ENCODE results near the gene INA.

INA gene

DNA sequence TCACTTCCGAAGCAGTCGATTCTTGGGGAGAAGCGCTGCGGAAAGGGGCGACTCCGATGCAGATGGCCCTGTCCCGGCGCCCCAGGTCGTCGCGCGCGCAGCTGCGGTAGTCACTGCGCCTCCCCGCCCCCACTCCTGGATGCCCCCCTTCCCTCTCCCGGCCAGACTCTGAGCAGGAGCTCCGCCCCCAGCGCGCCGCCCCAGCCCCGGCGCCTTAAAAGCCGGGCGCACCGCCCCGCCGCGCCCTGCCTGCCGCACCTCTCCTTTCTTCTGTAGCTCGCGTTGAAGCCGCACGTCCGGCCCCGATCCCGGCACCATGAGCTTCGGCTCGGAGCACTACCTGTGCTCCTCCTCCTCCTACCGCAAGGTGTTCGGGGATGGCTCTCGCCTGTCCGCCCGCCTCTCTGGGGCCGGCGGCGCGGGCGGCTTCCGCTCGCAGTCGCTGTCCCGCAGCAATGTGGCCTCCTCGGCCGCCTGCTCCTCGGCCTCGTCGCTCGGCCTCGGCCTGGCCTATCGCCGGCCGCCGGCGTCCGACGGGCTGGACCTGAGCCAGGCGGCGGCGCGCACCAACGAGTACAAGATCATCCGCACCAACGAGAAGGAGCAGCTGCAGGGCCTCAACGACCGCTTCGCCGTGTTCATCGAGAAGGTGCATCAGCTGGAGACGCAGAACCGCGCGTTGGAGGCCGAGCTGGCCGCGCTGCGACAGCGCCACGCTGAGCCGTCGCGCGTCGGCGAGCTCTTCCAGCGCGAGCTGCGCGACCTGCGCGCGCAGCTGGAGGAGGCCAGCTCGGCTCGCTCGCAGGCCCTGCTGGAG is at the start of gene INA:
Gene INA (plus strand): TSS at position 243 of the 817 bp plus-strand sequence. CDS start 74 bp downstream, at position 317.
- CTCF ChIA-PET: interaction anchor here (0.5 to 1.3 kb wide), 5 partner anchors 9 to 91 kb away, joined by 3 to 8 read pairs (median 3); partner anchors contain the start of genes NT5C2 and TAF5
- POLR2A ChIA-PET (ENCODE audit: low non-redundant PET): interaction anchor here (0.5 to 1.6 kb wide), 2 partner anchors 10 to 84 kb away, joined by 3 to 4 read pairs; partner anchors contain the start of gene NT5C2
- peak within 1 kb of the TSS; percentile 9; the same call in 1 of the 2 replicates for H3K27ac ChIP-seq

GRCh38 chr10:103227416-103227815 is 49.5 kb upstream of the INA start:
- CTCF ChIA-PET: interaction anchor here (1.1 kb wide), 1 partner anchor 100 kb away, joined by 4 read pairs; no protein-coding TSS in a partner anchor

More for the DNA sequence above, at the start of gene INA:
- DNase-seq (ENCODE audit: low spot score): peak; percentile 55
- TF ChIP-seq, protein P1, sequence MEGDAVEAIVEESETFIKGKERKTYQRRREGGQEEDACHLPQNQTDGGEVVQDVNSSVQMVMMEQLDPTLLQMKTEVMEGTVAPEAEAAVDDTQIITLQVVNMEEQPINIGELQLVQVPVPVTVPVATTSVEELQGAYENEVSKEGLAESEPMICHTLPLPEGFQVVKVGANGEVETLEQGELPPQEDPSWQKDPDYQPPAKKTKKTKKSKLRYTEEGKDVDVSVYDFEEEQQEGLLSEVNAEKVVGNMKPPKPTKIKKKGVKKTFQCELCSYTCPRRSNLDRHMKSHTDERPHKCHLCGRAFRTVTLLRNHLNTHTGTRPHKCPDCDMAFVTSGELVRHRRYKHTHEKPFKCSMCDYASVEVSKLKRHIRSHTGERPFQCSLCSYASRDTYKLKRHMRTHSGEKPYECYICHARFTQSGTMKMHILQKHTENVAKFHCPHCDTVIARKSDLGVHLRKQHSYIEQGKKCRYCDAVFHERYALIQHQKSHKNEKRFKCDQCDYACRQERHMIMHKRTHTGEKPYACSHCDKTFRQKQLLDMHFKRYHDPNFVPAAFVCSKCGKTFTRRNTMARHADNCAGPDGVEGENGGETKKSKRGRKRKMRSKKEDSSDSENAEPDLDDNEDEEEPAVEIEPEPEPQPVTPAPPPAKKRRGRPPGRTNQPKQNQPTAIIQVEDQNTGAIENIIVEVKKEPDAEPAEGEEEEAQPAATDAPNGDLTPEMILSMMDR (conservative IDR thresholded peaks at IDR 0.05; ENCODE audit: low read depth): peak; percentile 43

DNA sequence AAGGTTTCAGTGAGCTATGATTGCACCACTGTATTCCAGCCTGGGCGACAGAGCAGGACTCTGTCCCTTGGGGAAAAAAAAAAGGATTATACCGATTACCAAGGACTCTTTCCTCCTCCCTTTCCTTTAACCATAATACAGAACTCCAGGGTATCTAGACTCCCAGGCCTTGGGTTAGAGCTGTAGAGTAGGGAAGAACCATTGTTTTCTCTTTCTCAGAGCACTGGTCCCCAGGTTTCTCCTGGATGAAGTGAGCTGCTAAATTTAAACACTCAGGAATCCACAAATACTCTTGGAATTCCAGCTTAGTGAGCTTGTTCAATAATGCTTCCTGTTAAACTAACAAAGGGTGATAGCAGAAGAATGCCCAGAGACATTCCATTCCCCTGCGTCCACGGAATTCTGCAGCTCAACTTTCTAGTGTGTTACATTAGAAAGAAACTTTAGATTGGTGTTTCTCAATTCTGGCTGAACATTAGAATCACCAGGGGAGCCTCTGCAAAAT is 45.8 kb upstream of the INA start:
- peak overlapping the region; percentile 88 for H3K27ac ChIP-seq
- TF ChIP-seq, protein P1 (conservative IDR thresholded peaks at IDR 0.05; ENCODE audit: low read depth): no peak
- CTCF ChIA-PET: interaction anchor here (0.5 to 1.6 kb wide), 5 partner anchors 14 to 878 kb away, joined by 3 to 8 read pairs (median 3); no protein-coding TSS in a partner anchor
- DNase-seq (ENCODE audit: low spot score): peak; percentile 86
- POLR2A ChIA-PET (ENCODE audit: low non-redundant PET): interaction anchor here (0.7 to 1.2 kb wide), 2 partner anchors 11 to 39 kb away, joined by 4 to 5 read pairs; no protein-coding TSS in a partner anchor

More at GRCh38 chr10:103227416-103227815, 49.5 kb upstream of the INA start:
- H3K27ac ChIP-seq: no peak overlapping the region
- DNase-seq (ENCODE audit: low spot score): no peak
- POLR2A ChIA-PET (ENCODE audit: low non-redundant PET): no interaction called here
- TF ChIP-seq, protein P1 (conservative IDR thresholded peaks at IDR 0.05; ENCODE audit: low read depth): no peak

DNA sequence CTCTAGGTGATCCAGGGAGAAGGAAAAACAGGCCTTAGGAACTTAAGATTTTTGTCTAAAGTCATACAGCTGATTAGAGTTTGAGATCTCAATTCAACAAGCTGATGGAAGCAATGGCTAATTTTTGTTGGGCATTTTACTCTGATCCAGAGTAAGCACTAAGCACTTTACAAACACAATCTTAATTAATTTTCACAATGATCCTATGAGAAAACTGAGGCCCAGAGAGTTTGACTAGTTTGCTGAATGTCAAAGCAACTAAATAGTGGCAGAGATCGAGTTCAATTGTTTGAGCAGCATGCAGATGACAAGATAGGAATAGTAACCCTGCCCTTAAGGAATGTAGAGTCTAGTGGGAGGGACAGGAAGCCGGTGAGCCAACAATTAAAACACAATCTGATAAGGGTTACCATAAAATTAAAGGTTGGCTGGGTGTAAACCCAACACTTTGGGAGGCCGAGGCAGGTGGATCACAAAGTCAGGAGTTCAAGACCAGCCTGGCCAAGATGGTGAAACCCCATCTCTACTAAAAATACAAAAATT is 44.7 kb upstream of the INA start:
- peak overlapping the region; percentile 88 for H3K27ac ChIP-seq
- TF ChIP-seq, protein P1 (conservative IDR thresholded peaks at IDR 0.05; ENCODE audit: low read depth): no peak
- DNase-seq (ENCODE audit: low spot score): no peak
- ChIA-PET CTCF (interaction anchor here (1.6 kb wide), 1 partner anchor 12 kb away, joined by 3 read pairs; no protein-coding TSS in a partner anchor), POLR2A (ENCODE audit: low non-redundant PET) (no interaction called here)

- CTCF ChIA-PET: no interaction called here
- no peak for DNase-seq (ENCODE audit: low spot score)
- H3K27ac ChIP-seq: peak overlapping the region; percentile 72
- TF ChIP-seq, protein P1 (conservative IDR thresholded peaks at IDR 0.05; ENCODE audit: low read depth): no peak
- POLR2A ChIA-PET (ENCODE audit: low non-redundant PET): interaction anchor here (0.6 kb wide), 1 partner anchor 142 kb away, joined by 3 read pairs; no protein-coding TSS in a partner anchor
Observed at GRCh38 chr10:103232772-103233488, 44.0 kb upstream of the INA start.
